HL-60 (cell line): Measurements from ENCODE around the gene RNF220.

Experiments used
- CTCF ChIP-seq: IDR thresholded peaks from one replicate; pipeline ENCODE4 v1.5.1; 2011; ENCODE audit warnings: low read length, control low read depth, inconsistent platforms; ENCODE audit not compliant: insufficient read depth
- GABPA ChIP-seq: IDR thresholded peaks from 2 replicates; pipeline ENCODE4 v1.6.1; 2012; ENCODE audit warnings: low read depth

GRCh38 chr1:44651069-44651468 is 246.0 kb downstream of the RNF220 start:
- TF ChIP-seq CTCF (no peak), GABPA (no peak)
